CD14-positive monocyte (primary cell): ENCODE measurements around the gene HRH2. TPM values are rescaled to one million over a fixed set of nuclear protein-coding genes. Genes with fewer than 3 reads are reported as not detected.
A peak's percentile ranks its signal among the peaks of the same experiment; 100 is the strongest.

Experiments used
- DNase-seq, 3 donors: peaks; one replicate each; pipeline ENCODE4 v3.0.0-alpha.2; 2011 to 2022
- H2AFZ ChIP-seq: 2 replicates; pipeline ENCODE4 v1.6.0; 2012; ENCODE audit warnings: mild to moderate bottlenecking, low read depth, low read length, inconsistent platforms; ENCODE audit not compliant: insufficient read depth, poor library complexity, severe bottlenecking
- H3K27ac ChIP-seq, 2 donors: 1 replicate in 1 of 2; 2 replicates in 1 of 2; pipeline ENCODE4 v1.5.1; 2012 to 2013; ENCODE audit warnings: low read length in 2 of 2, control low read depth in 1 of 2, inconsistent platforms in 1 of 2, low read depth in 1 of 2, mild to moderate bottlenecking in 1 of 2
- H3K27me3 ChIP-seq, 2 donors: one replicate each; pipeline versions ENCODE4 v1.6.0 to v1.6.1; 2011 to 2013; ENCODE audit warnings: low read length in 2 of 2; ENCODE audit not compliant: control insufficient read depth in 2 of 2, insufficient read depth in 2 of 2
- H3K36me3 ChIP-seq, 2 donors: replicated peaks in 1 of 2; 1 replicate in 1 of 2; 2 replicates in 1 of 2; pipeline versions ENCODE4 v1.5.1 to v1.6.1; 2012 to 2013; ENCODE audit warnings: low read length in 2 of 2, control low read depth in 1 of 2, inconsistent platforms in 1 of 2, mild to moderate bottlenecking in 1 of 2; ENCODE audit not compliant: insufficient read depth in 2 of 2, control insufficient read depth in 1 of 2
- H3K4me1 ChIP-seq, 2 donors: 1 replicate in 1 of 2; 2 replicates in 1 of 2; pipeline versions ENCODE4 v1.5.1 to v1.6.1; 2012 to 2013; ENCODE audit warnings: low read length in 2 of 2, control low read depth in 1 of 2, inconsistent platforms in 1 of 2, mild to moderate bottlenecking in 1 of 2, moderate library complexity in 1 of 2; ENCODE audit not compliant: insufficient read depth in 2 of 2, control insufficient read depth in 1 of 2
- H3K4me2 ChIP-seq: replicated peaks from 2 replicates; pipeline ENCODE3; 2012; ENCODE audit warnings: low read length, moderate library complexity, mild to moderate bottlenecking; ENCODE audit not compliant: poor library complexity, severe bottlenecking; ENCODE audit errors: extremely low read depth
- H3K4me3 ChIP-seq, 3 experiments: fragments of 200-600 bp in 1 of 3; sonication (generic) in 1 of 3; replicated peaks in 1 of 3; 1 replicate in 2 of 3; 2 replicates in 1 of 3; pipeline ENCODE4 v1.5.1; 2011 to 2013; ENCODE audit warnings: low read length in 3 of 3, mild to moderate bottlenecking in 3 of 3, control low read depth in 2 of 3, low read depth in 2 of 3, inconsistent platforms in 1 of 3, moderate library complexity in 1 of 3
- H3K79me2 ChIP-seq: 2 replicates; pipeline ENCODE4 v1.6.0; 2012; ENCODE audit warnings: mild to moderate bottlenecking, control low read depth, inconsistent platforms, low read length, moderate library complexity; ENCODE audit not compliant: insufficient read depth
- H3K9ac ChIP-seq: 2 replicates; pipeline ENCODE4 v1.6.0; 2017; ENCODE audit warnings: low read length, mild to moderate bottlenecking; ENCODE audit not compliant: insufficient read depth, poor library complexity, severe bottlenecking
- H3K9me3 ChIP-seq, 2 donors: replicated peaks in 1 of 2; 1 replicate in 1 of 2; 2 replicates in 1 of 2; pipeline versions ENCODE4 v1.5.1 to v1.6.1; 2012 to 2013; ENCODE audit warnings: low read length in 2 of 2, control low read depth in 1 of 2; ENCODE audit not compliant: control insufficient read depth in 1 of 2, insufficient read depth in 1 of 2
- H4K20me1 ChIP-seq: 2 replicates; pipeline ENCODE4 v1.6.0; 2012; ENCODE audit warnings: mild to moderate bottlenecking, low read length, control low read depth, moderate library complexity; ENCODE audit not compliant: insufficient read depth
- H3K27ac Mint-ChIP-seq, 7 donors: one replicate each; pipeline ENCODE4 v1.8.0; 2020; ENCODE audit warnings: mild to moderate bottlenecking in 7 of 7, mixed read lengths in 7 of 7, moderate library complexity in 6 of 7, inconsistent platforms in 2 of 7
- H3K27me3 Mint-ChIP-seq, 3 donors: one replicate each; pipeline ENCODE4 v1.8.0; 2021 to 2022; ENCODE audit warnings: low read depth in 3 of 3, mild to moderate bottlenecking in 3 of 3, mixed read lengths in 3 of 3, moderate library complexity in 3 of 3, inconsistent platforms in 1 of 3
- H3K36me3 Mint-ChIP-seq, 2 donors: one replicate each; pipeline ENCODE4 v1.8.0; 2020; ENCODE audit warnings: mixed read lengths in 2 of 2, inconsistent platforms in 1 of 2, mild to moderate bottlenecking in 1 of 2
- H3K4me1 Mint-ChIP-seq: one replicate; pipeline ENCODE4 v1.8.0; 2020; ENCODE audit warnings: mild to moderate bottlenecking, mixed read lengths
- H3K4me3 Mint-ChIP-seq, 2 donors: one replicate each; pipeline ENCODE4 v1.8.0; 2020; ENCODE audit warnings: mild to moderate bottlenecking in 2 of 2, mixed read lengths in 2 of 2, moderate library complexity in 1 of 2
- H3K9me3 Mint-ChIP-seq, 7 donors: one replicate each; pipeline ENCODE4 v1.8.0; 2020 to 2022; ENCODE audit warnings: mixed read lengths in 7 of 7, mild to moderate bottlenecking in 6 of 7, moderate library complexity in 6 of 7, inconsistent platforms in 2 of 7
- CTCF ChIP-seq: fragments of 200-600 bp; IDR thresholded peaks from one replicate; pipeline ENCODE4 v1.8.0; 2022; ENCODE audit warnings: antibody characterized with exemption, mild to moderate bottlenecking
- WGBS: methylation state at CpG from one replicate; pipeline ENCODE4 v1.1.5; 2013; ENCODE audit warnings: missing lambda C conversion rate; ENCODE audit not compliant: insufficient coverage; 5-methylcytosine and 5-hydroxymethylcytosine counted together
- intact Hi-C, 2 donors: fragments of 100-400 bp; cut with micrococcal nuclease; formaldehyde crosslinking; loops; one replicate each; pipeline versions ENCODE4 v1.15.0 to v1.15.1; 2023
- polyA plus RNA-seq, 3 donors: library from polyadenylated mRNA; depleted of rRNA in 1 of 3; unstranded in 2 of 3; stranded (reverse) in 1 of 3; fragments of 300-500 nt in 2 of 3; fragments of >200 nt in 1 of 3; fragmentation: Illumina TruSeq in 2 of 3; gene quantifications; 1 replicate in 2 of 3; 2 replicates in 1 of 3; pipeline ENCODE4 v1.2.3, GENCODE V29; 2012 to 2021

Gene HRH2
- polyA plus RNA-seq, 3 donors = 10.6 to 71.7 (median 25.5) TPM

GRCh38 chr5:175738126-175738525 lies 80.3 kb downstream of the HRH2 start:
- no peaks in the 10 kb centered on the region for H4K20me1 ChIP-seq
- no peak for DNase-seq
- H3K9me3 ChIP-seq = peaks cover 0 to 4% of the 10 kb centered on the region in 2 donors
- H3K9me3 Mint-ChIP-seq = peaks cover 0 to 2% (median under 1%) of the 10 kb centered on the region in 7 donors
- no peaks in the 10 kb centered on the region for H3K4me1 ChIP-seq
- no peak overlapping the region for H3K4me2 ChIP-seq
- 83% methylated on average over 2 of the region's 4 CpGs for WGBS
- no peaks in the 10 kb centered on the region for H3K27me3 ChIP-seq
- peak overlapping the region in 1 of 2 donors; percentile 20 for H3K4me3 Mint-ChIP-seq
- H3K27ac ChIP-seq = no peak overlapping the region
- no peaks in the 10 kb centered on the region for H3K36me3 Mint-ChIP-seq
- H3K36me3 ChIP-seq = no peaks in the 10 kb centered on the region
- no peaks in the 10 kb centered on the region for H3K79me2 ChIP-seq
- peaks cover 9 to 26% (median 16%) of the 10 kb centered on the region in 3 donors for H3K27me3 Mint-ChIP-seq
- TF ChIP-seq CTCF = no peak
- no peak overlapping the region for H2AFZ ChIP-seq
- no peak overlapping the region for H3K9ac ChIP-seq
- H3K4me3 ChIP-seq = no peak overlapping the region
- intact Hi-C loops = loop anchor here in 1 of 2 donors (10.0 kb wide), 2 partner anchors 137 to 917 kb away; partner anchors contain the start of gene CPLX2
- H3K27ac Mint-ChIP-seq = no peak overlapping the region
- H3K4me1 Mint-ChIP-seq = peaks cover 6% of the 10 kb centered on the region

- Mint-ChIP-seq H3K4me3 (peak overlapping the region in 1 of 2 donors; percentile 20), H3K4me1 (peaks cover 6% of the 10 kb centered on the region), H3K27me3 (peaks cover 11 to 23% (median 16%) of the 10 kb centered on the region in 3 donors), H3K36me3 (no peaks in the 10 kb centered on the region), H3K9me3 (peaks cover 0 to 3% (median 2%) of the 10 kb centered on the region in 7 donors), H3K27ac (no peak overlapping the region)
- no peaks in the 10 kb centered on the region for H3K4me1 ChIP-seq
- no peaks in the 10 kb centered on the region for H3K79me2 ChIP-seq
- no peak overlapping the region for H3K9ac ChIP-seq
- H3K27ac ChIP-seq = no peak overlapping the region
- no peak overlapping the region for H3K4me2 ChIP-seq
- H3K9me3 ChIP-seq = peaks cover 0 to 4% of the 10 kb centered on the region in 2 donors
- H4K20me1 ChIP-seq = no peaks in the 10 kb centered on the region
- no peak overlapping the region for H3K4me3 ChIP-seq
- 82% methylated on average over 8 of the region's 14 CpGs for WGBS
- H3K36me3 ChIP-seq = no peaks in the 10 kb centered on the region
- no peak for DNase-seq
- no peak overlapping the region for H2AFZ ChIP-seq
- intact Hi-C loops = loop anchor here in 1 of 2 donors (10.0 kb wide), 2 partner anchors 136 to 916 kb away; partner anchors contain the start of gene CPLX2
- H3K27me3 ChIP-seq = no peaks in the 10 kb centered on the region
- no peak for TF ChIP-seq CTCF
Observed at GRCh38 chr5:175738602-175739133, 80.8 kb downstream of the HRH2 start.
